PC-3 (cell line): ENCODE data around the gene DCAF8L1.
"Not testable (repeated sequence)": the region's sequence is repeated elsewhere in the genome, so short reads cannot be mapped to it uniquely, and the experiment has no call there.

Experiments used
- EZH2 ChIP-seq: fragments of 300-600 bp; sonication (generic); IDR thresholded peaks from one replicate; pipeline ENCODE4 v1.6.1; 2017; ENCODE audit warnings: antibody characterized with exemption, mild to moderate bottlenecking, low read length; ENCODE audit not compliant: unreplicated experiment
- EZH2phosphoT487 ChIP-seq: fragments of 300-600 bp; sonication (generic); IDR thresholded peaks from 2 replicates; pipeline ENCODE4 v1.6.1; 2018; ENCODE audit warnings: mild to moderate bottlenecking, antibody characterized with exemption, low read length, borderline replicate concordance
- TF ChIP-seq, protein P1 (sequence below): fragments of 300-600 bp; sonication (generic); conservative IDR thresholded peaks from 2 replicates; pipeline ENCODE4 v1.5.1; 2017; ENCODE audit warnings: antibody characterized with exemption, low read depth, mild to moderate bottlenecking, low read length

DNA sequence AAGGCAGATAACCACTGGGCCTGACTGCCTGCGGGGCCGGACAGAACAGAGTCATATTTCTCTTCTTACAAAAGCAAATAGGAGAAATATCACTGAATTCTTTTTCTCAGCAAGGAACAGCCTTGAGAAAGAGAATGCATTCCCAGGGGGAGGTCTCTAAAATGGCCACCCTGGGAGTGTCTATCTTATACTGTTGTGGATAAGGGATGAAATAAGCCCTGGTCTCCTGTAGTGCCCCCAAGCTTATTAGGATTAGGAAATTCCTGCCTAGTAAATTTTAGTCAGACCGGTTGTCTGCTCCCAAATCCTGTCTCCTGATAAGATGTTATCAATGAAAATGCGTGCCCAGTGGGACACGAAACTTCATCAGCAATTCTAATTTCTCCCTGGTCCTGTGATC lies 20.8 kb downstream of the DCAF8L1 start:
- TF ChIP-seq, protein P1, sequence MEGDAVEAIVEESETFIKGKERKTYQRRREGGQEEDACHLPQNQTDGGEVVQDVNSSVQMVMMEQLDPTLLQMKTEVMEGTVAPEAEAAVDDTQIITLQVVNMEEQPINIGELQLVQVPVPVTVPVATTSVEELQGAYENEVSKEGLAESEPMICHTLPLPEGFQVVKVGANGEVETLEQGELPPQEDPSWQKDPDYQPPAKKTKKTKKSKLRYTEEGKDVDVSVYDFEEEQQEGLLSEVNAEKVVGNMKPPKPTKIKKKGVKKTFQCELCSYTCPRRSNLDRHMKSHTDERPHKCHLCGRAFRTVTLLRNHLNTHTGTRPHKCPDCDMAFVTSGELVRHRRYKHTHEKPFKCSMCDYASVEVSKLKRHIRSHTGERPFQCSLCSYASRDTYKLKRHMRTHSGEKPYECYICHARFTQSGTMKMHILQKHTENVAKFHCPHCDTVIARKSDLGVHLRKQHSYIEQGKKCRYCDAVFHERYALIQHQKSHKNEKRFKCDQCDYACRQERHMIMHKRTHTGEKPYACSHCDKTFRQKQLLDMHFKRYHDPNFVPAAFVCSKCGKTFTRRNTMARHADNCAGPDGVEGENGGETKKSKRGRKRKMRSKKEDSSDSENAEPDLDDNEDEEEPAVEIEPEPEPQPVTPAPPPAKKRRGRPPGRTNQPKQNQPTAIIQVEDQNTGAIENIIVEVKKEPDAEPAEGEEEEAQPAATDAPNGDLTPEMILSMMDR, result not testable (repeated sequence)
- TF ChIP-seq EZH2, EZH2phosphoT487: not testable (repeated sequence)
